K562 (cell line): Measurements from ENCODE around the gene CAMSAP3. TPM values are rescaled to one million over a fixed set of nuclear protein-coding genes. Genes with fewer than 3 reads are reported as not detected.
A peak's percentile ranks its signal among the peaks of the same experiment; 100 is the strongest.

Source experiments
- ATF3 ChIP-seq, 2 experiments: fragments of 450-650 bp in 1 of 2; sonication (generic) in 1 of 2; formaldehyde crosslinking in 1 of 2; IDR thresholded peaks in 1 of 2; conservative IDR thresholded peaks in 1 of 2; 2 replicates each; pipeline versions ENCODE4 v1.6.1 to v1.8.1; 2016 to 2023; ENCODE audit warnings: mild to moderate bottlenecking in 2 of 2, moderate library complexity in 2 of 2, inconsistent platforms in 1 of 2, missing genetic modification reagents in 1 of 2
- ATF7 ChIP-seq: fragments of 450-650 bp; IDR thresholded peaks from 2 replicates; pipeline ENCODE4 v1.7.1; 2014; ENCODE audit warnings: mild to moderate bottlenecking, moderate library complexity
- FOXJ3 ChIP-seq: sonication (generic); formaldehyde crosslinking; IDR thresholded peaks from 2 replicates; pipeline ENCODE4 v1.4.0; 2020; ENCODE audit warnings: mild to moderate bottlenecking, missing genetic modification reagents
- GTF2B ChIP-seq: IDR thresholded peaks from 2 replicates; pipeline ENCODE4 v1.6.1; 2011; ENCODE audit not compliant: insufficient read length; ENCODE audit errors: extremely low read depth
- HEY1 ChIP-seq: fragments of 250-450 bp; sonication (Bioruptor Pico); IDR thresholded peaks from 2 replicates; pipeline ENCODE4 v1.5.0; 2020; ENCODE audit warnings: mild to moderate bottlenecking, moderate library complexity, borderline replicate concordance
- HMGN3 ChIP-seq: IDR thresholded peaks from 2 replicates; pipeline ENCODE4 v1.6.1; 2011; ENCODE audit warnings: borderline replicate concordance, low read depth, mild to moderate bottlenecking, mixed read lengths, low read length; ENCODE audit not compliant: insufficient read length; ENCODE audit errors: extremely low read depth
- HNRNPK ChIP-seq: fragments of 200-400 bp; formaldehyde crosslinking; IDR thresholded peaks from one replicate; pipeline ENCODE4 v1.6.1; 2018; ENCODE audit warnings: mild to moderate bottlenecking, low read depth, low read length; ENCODE audit not compliant: poor library complexity, severe bottlenecking
- MAFK ChIP-seq: IDR thresholded peaks from 2 replicates; pipeline ENCODE4 v1.6.1; 2011; ENCODE audit warnings: low read length, improper control_type of control experiment
- NBN ChIP-seq: fragments of 450-650 bp; IDR thresholded peaks from 2 replicates; pipeline ENCODE4 v1.6.1; 2016; ENCODE audit warnings: low read depth, mild to moderate bottlenecking
- NUFIP1 ChIP-seq: fragments of 450-650 bp; IDR thresholded peaks from 2 replicates; pipeline ENCODE4 v1.6.1; 2018; ENCODE audit not compliant: partially characterized antibody
- POLR2G ChIP-seq: fragments of 200-400 bp; formaldehyde crosslinking; IDR thresholded peaks from 2 replicates; pipeline ENCODE4 v1.6.1; 2017; ENCODE audit warnings: low read depth, mild to moderate bottlenecking, antibody characterized with exemption, low read length, moderate library complexity
- POLR2H ChIP-seq: IDR thresholded peaks from 2 replicates; pipeline ENCODE4 v1.6.1; 2016; ENCODE audit warnings: missing genetic modification characterization, low read depth, mild to moderate bottlenecking, control low read depth, missing compliant biosample characterization, moderate library complexity
- SRF ChIP-seq, 2 experiments: fragments of 250-450, 450-650 bp in 1 of 2; sonication (Bioruptor Pico) in 1 of 2; sonication (generic) in 1 of 2; formaldehyde crosslinking; IDR thresholded peaks; 2 replicates each; pipeline versions ENCODE4 v1.5.0 to v1.5.1; 2020 to 2022; ENCODE audit warnings: mild to moderate bottlenecking in 1 of 2, missing genetic modification reagents in 1 of 2
- polyA plus RNA-seq, 8 experiments: library from polyadenylated mRNA; depleted of rRNA in 4 of 8; stranded (reverse) in 5 of 8; unstranded in 3 of 8; fragments of >200 nt; fragmentation: Nextera tagmentation in 2 of 8; fragmentation: Illumina TruSeq in 1 of 8; extraction: Ambion mirVana in 2 of 8; extraction: Trizol in 1 of 8; gene quantifications; 2 replicates each; pipeline versions ENCODE4 v1.2.1 to v1.2.3, GENCODE V29; 2011 to 2014; ENCODE audit warnings: inconsistent platforms in 1 of 8, missing spikeins in 1 of 8
- total RNA-seq, 7 experiments: library from RNA; depleted of rRNA in 6 of 7; stranded (reverse); fragments of >200 nt in 6 of 7; fragmentation: Illumina TruSeq in 2 of 7; extraction: Trizol in 2 of 7; gene quantifications; 2 replicates each; pipeline versions ENCODE4 v1.2.1 to v1.2.3, GENCODE V29; 2011 to 2021; ENCODE audit warnings: low replicate concordance in 1 of 7
- TF ChIP-seq, protein P1 (sequence below): sonication (generic); formaldehyde crosslinking; IDR thresholded peaks from 2 replicates; pipeline ENCODE4 v1.8.0; 2022; ENCODE audit warnings: mild to moderate bottlenecking, missing genetic modification reagents
- TF ChIP-seq, protein P2 (sequence below): fragments of 450-650 bp; conservative IDR thresholded peaks from 2 replicates; pipeline ENCODE4 v1.6.1; 2016; ENCODE audit warnings: missing genetic modification characterization, low read depth, mild to moderate bottlenecking, missing compliant biosample characterization, moderate library complexity
- TF ChIP-seq, protein P3 (sequence below): sonication (generic); formaldehyde crosslinking; IDR thresholded peaks from 2 replicates; pipeline ENCODE4 v1.8.1; 2023; ENCODE audit warnings: mild to moderate bottlenecking, missing genetic modification reagents, moderate library complexity
- TF ChIP-seq, protein P4 (sequence below): fragments of 450-650 bp; formaldehyde crosslinking; IDR thresholded peaks from 2 replicates; pipeline ENCODE4 v1.4.0; 2020; ENCODE audit warnings: mild to moderate bottlenecking, mixed read lengths
- TF ChIP-seq, protein P5 (sequence below): fragments of 450-650 bp; formaldehyde crosslinking; conservative IDR thresholded peaks from 2 replicates; pipeline ENCODE4 v1.4.0; 2022; ENCODE audit warnings: mild to moderate bottlenecking, missing genetic modification characterization

The CAMSAP3 gene
- total and polyA plus RNA-seq, 9 of the 15 experiments (the other 6 are each of a cell fraction or from before 2014, with no cell fraction given), result 0.01 to 0.89 (median 0.22) TPM; not detected in 1

- TF ChIP-seq GTF2B (no peak), ATF7 (no peak), HEY1 (CRISPR knock-in tag) (no peak), ATF3 (IDR thresholded peaks at IDR 0.05) (no peak), ATF3 (CRISPR knock-in tag; conservative IDR thresholded peaks at IDR 0.05) (0 out of 2 replicates have a peak, but pooled peaks have one; percentile 20), HNRNPK (no peak), FOXJ3 (peak; percentile 95), MAFK (no peak), POLR2G (no peak), POLR2H (tag) (no peak), NUFIP1 (no peak), NBN (no peak), SRF (CRISPR knock-in tag; IDR thresholded peaks at IDR 0.05) (peak in 1 of 2 experiments; percentile 97; a peak in 2 of 4 replicates), HMGN3 (no peak)
- TF ChIP-seq, protein P1, sequence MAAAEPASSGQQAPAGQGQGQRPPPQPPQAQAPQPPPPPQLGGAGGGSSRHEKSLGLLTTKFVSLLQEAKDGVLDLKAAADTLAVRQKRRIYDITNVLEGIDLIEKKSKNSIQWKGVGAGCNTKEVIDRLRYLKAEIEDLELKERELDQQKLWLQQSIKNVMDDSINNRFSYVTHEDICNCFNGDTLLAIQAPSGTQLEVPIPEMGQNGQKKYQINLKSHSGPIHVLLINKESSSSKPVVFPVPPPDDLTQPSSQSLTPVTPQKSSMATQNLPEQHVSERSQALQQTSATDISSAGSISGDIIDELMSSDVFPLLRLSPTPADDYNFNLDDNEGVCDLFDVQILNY (CRISPR knock-in tag), result peak; percentile 99
- TF ChIP-seq, protein P2, sequence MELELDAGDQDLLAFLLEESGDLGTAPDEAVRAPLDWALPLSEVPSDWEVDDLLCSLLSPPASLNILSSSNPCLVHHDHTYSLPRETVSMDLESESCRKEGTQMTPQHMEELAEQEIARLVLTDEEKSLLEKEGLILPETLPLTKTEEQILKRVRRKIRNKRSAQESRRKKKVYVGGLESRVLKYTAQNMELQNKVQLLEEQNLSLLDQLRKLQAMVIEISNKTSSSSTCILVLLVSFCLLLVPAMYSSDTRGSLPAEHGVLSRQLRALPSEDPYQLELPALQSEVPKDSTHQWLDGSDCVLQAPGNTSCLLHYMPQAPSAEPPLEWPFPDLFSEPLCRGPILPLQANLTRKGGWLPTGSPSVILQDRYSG, result peak; percentile 88
- TF ChIP-seq, protein P3, sequence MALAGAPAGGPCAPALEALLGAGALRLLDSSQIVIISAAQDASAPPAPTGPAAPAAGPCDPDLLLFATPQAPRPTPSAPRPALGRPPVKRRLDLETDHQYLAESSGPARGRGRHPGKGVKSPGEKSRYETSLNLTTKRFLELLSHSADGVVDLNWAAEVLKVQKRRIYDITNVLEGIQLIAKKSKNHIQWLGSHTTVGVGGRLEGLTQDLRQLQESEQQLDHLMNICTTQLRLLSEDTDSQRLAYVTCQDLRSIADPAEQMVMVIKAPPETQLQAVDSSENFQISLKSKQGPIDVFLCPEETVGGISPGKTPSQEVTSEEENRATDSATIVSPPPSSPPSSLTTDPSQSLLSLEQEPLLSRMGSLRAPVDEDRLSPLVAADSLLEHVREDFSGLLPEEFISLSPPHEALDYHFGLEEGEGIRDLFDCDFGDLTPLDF (CRISPR knock-in tag), result peak; percentile 98
- TF ChIP-seq, protein P4, sequence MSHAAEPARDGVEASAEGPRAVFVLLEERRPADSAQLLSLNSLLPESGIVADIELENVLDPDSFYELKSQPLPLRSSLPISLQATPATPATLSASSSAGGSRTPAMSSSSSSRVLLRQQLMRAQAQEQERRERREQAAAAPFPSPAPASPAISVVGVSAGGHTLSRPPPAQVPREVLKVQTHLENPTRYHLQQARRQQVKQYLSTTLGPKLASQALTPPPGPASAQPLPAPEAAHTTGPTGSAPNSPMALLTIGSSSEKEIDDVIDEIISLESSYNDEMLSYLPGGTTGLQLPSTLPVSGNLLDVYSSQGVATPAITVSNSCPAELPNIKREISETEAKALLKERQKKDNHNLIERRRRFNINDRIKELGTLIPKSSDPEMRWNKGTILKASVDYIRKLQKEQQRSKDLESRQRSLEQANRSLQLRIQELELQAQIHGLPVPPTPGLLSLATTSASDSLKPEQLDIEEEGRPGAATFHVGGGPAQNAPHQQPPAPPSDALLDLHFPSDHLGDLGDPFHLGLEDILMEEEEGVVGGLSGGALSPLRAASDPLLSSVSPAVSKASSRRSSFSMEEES (CRISPR knock-in tag), result no peak
- TF ChIP-seq, protein P5, sequence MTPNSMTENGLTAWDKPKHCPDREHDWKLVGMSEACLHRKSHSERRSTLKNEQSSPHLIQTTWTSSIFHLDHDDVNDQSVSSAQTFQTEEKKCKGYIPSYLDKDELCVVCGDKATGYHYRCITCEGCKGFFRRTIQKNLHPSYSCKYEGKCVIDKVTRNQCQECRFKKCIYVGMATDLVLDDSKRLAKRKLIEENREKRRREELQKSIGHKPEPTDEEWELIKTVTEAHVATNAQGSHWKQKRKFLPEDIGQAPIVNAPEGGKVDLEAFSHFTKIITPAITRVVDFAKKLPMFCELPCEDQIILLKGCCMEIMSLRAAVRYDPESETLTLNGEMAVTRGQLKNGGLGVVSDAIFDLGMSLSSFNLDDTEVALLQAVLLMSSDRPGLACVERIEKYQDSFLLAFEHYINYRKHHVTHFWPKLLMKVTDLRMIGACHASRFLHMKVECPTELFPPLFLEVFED (CRISPR knock-in tag), result no peak
Measured at GRCh38 chr19:7562646-7563393, 32.8 kb upstream of the CAMSAP3 start (continued).
